GM19023 (cell line): Measurements from ENCODE around the gene PSMB9.
"Not testable (repeated sequence)": the region's sequence is repeated elsewhere in the genome, so short reads cannot be mapped to it uniquely, and the experiment has no call there.

Experiments used
- ATAC-seq: cut with Tn5 transposase; IDR thresholded peaks from one replicate; pipeline ENCODE4 v1.9.1; 2021; ENCODE audit warnings: mild to moderate bottlenecking, moderate library complexity; ENCODE audit not compliant: unreplicated experiment

The PSMB9 gene

DNA sequence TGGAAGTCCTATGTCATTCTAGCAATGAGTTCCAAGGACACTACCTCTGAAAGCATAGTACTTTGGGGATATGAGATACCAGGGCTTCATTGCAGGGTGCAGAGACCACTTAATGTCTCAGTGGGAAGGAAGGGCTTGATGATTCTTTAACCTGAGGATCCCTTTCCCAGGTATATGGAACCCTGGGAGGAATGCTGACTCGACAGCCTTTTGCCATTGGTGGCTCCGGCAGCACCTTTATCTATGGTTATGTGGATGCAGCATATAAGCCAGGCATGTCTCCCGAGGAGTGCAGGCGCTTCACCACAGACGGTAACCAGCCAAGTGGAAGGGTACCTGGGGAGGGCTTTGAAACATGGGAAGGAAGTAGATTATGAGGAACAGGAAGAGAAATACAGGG, 4.2 kb downstream of the PSMB9 start:
- ATAC-seq = no peak

DNA sequence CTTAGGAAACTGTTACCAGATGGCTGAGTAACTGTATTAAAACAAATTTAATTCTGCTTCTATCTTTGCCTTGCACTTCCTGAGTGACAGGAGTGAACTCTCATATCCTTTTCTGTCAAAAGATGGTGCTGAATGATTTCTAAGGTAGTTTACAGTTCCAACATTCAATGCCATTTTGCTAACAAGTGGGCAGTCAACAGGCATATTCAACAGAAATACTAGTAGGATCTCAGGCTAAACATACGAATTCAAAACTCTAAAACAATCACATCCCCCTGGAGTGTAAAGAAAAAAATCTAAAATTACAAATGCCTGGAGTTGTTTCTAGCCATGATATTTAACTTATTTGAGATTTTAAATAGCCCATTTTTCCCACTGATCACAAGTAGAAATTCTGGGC, 6.7 kb downstream of the PSMB9 start:
- no peak for ATAC-seq

DNA sequence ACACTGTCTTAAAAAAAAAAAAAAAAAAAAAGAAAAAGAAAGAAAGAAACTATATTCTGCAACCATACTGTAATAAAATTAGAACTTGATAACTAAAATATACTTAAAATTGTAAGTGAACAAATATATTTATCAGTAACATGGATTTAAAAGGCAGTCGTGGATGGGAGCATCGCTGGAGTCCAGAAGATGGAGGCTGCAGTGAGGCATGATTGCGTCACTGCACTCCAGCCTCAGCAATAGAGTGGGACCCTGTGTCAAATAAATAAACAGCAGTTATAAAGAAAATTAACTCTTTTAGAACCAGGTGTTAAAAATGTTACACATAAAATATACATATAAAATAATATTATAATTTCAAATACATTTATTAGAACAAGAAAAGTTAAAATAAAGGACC, 8.7 kb downstream of the PSMB9 start:
- no peak for ATAC-seq

DNA sequence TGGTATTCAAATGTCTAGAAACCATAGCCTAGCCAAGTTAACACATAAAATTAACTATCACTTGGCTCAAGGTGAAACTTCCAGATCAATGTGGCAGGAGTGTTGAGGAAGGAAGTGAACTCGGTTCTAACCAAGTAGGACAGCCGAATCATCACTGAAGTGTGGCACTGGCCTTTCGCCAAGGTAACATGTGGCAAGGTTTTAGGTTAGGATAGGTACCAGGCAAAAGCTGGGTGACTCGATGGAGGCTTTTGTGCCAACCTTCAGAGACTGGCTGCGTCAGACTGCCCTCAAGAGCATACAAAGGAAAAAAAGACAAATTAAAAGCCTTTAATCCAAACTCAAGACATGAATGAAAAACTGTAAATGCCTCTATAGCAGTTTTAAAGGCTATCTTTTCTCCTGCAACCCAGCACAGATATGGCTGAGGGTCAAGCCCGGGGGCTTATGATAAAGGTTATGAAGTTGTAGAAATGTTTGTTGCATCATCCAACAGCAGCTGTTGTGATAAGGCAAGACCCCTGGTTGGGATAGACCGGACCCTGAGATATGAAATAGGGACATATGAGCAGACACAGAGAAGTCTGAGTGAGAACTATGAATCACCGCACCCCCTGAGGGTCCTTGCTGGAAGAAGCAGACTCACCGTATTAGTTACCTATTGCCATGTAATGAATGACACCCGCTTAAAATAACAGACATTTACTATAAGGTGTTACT, 11.9 kb downstream of the PSMB9 start:
- ATAC-seq = no peak

DNA sequence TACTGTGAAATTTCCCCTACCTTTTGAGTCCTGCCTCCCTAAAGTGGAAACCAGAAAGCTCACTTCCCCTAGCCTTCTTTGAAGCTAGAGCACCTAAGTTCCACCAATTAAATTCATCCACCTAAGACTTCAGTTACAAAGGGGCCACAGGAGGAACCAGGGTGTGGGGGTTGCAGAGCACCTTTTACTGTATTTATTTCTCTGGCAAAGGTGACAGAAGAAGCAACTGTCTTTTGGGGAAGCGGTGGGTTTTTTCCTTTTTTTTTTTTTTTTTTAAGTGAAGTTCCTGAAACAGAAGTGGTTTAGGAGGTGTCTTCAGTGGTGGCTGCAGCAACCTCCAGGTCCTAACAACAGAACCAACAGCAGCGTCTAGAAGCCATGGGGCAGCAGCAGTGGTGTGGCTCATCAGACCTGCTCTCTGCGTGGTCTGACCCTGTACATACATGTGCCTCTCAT, 13.1 kb downstream of the PSMB9 start:
- ATAC-seq = no peak

DNA sequence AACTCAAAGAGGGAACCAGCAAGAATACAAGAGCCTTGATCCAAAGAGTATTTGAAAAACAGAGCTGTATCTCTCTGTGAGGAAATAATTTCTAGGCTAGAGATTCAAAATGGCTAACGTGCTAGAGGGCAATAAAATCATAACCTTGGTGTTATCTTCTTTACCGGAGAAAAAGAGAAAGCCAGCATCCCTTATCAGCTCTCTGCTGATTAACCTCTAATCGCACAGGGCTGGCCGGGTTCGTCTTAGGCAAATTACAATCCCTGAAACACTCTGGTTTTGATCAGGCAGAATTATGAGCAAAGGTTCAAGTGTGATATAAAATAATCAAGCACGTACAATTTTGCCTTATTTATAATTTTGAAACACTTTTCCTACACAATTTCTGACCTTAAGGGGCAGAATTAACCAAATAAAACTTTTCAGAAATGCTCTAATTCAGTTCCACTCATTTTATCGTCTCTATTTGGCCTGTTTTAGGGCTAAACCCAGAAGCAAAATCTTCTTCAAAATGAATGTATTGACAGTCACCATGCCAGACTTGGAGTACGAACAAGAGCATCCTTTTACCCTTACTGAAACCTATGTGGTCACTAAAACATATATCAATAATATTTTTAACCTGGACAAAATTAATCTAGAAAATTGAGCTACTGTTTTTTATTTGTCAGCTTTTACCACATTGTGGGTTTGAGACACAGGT, 13.7 kb downstream of the PSMB9 start:
- ATAC-seq = no peak

DNA sequence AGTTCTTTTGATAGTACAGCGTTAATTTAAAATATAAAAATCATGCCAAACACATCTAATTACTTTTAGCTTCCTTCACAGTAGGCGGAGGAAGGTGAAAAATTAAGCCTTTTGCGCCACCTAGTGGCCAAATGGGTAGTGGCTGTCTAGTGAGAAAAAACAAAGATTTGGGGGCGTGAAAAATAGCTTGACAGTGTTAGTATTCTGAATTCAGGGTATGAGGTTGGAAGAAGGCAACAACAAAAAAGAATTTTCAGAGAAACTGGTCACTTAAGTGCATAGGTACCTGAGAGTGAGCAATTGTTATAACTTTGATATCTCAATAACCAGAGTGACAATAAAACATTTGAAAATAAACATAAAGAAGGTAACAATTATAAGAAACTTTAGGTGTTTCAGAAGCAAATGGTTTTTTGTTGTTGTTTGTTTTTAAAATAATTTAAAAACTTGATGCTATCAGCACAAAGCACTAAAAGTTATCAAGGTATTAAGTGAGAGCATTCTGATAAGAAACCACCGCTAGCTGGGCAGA, 14.3 kb downstream of the PSMB9 start:
- no peak for ATAC-seq

DNA sequence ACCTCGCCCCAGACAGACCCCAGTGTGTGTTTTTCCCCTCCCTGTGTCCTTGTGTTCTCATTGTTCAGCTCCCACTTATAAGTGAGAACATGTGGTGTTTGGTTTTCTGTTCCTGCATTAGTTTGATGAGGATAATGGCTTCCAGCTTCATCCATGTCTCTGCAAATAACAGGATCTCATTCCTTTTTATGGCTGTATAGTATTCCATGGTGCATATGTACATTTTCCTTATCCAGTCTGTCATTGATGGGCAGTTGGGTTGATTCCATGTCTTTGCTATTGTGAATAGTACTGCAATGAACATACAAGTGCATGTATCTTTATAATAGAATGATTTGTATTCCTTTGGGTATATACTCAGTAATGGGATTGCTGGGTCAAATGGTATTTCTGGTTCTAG, 20.0 kb downstream of the PSMB9 start:
- ATAC-seq = not testable (repeated sequence)

DNA sequence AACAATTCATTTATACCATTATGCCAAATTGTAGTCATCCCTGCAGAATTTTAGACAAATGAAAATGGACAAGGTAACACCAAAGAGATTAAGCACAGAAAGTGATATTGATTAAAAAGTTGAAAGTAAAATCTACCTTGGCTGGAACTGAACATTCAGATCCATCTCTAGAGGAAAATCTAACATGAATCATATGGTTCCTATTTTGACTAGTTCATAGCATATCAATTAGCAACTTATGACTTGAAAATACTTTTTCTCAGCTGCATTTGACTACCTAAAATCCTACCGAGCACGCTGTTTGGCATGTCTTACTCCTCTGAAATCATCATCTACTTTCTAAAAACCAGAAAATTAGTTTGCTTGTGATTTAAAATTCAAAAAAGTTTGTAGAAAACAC, 22.6 kb downstream of the PSMB9 start:
- ATAC-seq = no peak

DNA sequence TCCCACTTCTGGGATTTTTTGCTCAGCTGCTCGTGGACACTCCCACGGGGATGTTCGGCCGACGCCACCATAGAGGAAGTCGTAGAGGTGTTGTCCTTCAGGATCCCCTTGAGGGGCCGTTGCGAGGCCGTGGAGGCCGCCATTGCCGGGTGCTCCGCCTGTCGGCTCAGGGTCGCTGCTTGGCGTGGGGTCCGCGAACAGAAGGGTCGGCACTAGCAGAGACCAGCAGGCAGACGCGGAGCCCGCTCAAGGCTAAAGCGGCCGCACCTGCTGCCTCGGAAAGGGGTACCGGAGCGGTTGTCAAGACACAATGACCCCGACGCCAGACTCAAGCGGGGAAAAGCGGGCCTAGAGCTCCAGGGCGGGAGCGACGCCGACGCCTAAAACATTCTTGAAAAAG, 25.7 kb downstream of the PSMB9 start:
- no peak for ATAC-seq

DNA sequence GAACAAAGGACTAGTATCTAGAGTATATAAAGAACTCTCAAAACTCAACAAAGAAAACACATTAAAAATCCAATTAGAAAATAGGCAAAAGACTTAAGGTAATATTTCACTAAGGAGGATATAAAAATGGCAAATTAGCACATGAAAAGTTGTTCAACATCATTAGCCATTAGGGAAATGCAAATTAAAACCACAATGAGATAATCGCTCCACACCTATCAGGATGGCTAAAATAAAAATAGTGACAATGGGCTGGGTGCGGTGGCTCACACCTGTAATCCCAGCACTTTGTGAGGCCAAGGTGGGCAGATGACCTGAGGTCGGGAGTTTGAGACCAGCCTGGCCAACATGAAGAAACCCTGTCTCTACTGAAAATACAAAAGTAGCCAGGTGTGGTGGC, 27.0 kb downstream of the PSMB9 start:
- ATAC-seq = not testable (repeated sequence)

DNA sequence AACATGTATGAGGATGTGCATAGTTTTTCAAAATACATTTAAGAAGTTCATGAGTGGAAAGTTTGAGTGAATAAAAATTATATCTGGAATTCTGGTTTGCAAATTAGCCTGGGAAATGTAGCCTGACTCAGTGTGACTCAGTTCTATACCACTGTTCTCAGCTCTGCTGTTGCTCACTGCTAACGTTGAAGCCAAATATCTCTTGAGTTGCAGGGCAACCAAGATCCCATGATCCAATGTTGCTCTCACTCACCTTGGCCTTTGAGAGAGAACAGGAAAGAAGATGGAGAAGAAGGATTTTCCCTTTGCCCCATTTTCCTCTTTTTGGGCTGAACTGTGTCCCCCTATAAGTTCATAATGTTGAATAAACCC, 28.9 kb downstream of the PSMB9 start:
- no peak for ATAC-seq

DNA sequence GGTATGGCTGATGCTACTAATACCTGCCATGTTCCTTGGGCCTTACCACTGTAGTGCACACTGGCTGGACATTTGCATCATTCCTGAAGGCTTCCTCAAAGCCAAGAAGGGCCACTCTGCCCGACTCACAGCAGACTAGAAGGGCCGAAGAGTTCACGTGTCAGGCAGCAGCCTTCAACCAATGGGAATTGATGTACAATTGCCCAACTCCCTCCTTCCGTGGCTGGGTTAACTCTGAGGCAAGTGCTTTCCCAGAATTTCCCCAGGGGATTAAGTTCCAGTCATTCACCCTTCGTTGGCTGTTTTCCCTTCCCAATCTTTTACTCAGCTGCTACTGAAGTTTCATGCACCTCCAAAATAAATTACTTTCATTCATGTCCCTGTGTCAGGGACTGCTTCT, 29.8 kb downstream of the PSMB9 start:
- ATAC-seq = no peak

DNA sequence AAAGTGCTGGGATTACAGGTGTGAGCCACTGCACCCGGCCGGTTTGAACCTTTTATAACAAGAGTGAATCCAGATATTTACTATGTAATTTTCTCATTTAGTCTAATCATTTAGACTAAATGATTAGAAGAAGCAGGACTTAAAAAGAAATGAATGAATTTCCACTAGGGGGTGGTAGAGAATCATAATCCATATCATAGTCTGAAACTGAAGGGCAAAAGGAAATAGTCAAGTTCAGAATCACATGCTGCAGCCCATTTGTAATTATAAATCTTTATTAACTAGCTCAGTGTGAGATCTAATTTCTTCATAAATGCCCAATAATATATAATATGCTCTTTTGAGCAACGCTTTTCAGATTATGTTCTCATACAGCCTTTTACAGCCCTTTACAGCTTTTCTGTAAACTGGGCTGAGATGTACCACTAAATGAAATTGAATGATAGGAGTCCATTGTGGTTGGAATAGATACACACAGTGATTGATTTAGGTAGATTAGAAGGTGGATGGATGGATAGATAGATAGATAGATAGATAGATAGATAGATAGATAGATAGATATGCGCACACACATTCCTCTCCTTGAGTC, 31.8 kb downstream of the PSMB9 start:
- ATAC-seq = no peak

DNA sequence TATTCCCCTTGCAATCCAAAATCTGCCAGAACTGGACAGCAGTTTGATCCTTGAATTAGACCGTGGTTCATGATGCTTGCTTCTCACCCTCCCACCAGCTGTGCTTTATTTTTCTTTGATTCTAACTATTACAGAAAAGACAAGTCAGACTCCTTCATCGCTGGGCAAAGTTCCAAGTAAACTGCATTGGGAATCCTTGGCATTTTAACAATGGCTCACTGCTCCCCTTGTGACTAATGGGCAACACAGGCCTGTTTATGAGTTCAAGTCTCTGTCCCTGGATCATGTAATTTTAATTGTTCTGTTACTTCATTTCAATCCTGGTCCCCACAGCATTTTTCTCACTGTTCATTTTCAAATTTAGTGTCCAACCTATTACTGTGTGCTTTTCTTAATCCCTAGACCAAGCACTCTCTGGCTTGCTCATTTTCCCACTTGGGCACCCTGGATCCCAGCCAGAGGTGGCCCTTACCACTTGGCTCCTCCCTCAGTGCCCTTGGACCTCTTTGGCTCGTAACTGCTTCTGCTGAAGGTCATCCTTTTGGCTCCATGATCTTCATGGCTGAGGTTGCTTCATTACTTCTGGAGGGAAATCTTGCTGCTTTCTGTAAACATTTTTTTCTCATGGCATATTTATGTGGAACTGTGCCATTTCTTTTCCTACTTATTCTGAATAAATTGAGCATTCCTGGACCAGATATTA, 32.8 kb downstream of the PSMB9 start:
- no peak for ATAC-seq

DNA sequence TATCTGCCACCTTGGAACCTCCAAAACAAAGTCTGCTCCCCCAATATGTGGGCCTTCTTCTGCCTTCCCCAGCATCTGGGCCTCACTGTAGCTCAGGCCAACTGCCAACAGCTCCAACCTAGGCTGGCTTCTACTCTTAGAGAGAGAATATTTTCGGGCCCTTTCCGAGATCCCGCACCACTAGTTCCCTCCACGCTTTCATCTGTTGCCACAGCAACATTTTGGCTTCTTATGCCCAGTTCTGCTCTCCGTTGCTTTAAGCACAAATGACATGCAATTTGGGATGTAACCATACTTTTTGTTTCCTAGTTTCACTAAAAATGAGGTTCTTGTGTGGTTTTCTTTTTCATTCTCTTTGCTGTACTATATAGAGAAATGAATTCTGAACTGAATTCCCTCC, 33.6 kb downstream of the PSMB9 start:
- no peak for ATAC-seq

DNA sequence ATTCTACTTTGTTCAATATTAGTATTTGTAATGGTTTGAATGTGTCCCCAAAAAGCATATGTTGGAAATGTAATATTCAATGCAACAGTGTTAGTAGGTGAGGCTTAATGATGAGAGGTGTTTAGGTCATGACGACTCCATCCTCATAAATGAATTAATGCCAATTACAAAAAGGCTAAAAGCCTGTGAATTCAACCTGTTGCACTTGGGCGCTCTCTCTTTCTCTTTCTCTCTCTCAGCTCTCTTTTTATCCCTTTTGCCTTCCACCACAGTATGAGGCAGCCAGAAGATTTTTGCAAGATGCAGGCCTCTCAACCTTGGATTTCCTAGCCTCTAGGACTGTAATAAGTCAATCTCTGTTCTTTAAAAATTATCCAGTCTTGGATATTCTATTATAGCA, 34.6 kb downstream of the PSMB9 start:
- no peak for ATAC-seq

DNA sequence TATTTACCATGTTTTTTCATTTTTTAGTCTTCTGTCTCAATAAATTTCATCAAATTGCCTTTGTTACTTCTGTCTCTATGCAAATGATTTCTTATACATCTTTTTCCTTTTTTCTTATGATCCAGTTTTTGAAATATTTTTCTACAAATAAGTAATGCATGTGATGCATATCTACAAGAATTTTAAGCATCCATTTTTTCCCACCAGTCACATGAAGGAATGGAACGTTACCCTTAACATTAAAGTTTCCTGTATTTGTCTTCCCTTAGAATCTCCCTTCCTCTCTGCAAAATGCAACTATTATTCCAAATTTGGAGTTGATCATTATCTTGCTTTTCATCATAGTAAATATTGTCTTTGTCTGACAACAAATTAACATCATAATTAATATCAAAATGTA, 35.5 kb downstream of the PSMB9 start:
- ATAC-seq = no peak

DNA sequence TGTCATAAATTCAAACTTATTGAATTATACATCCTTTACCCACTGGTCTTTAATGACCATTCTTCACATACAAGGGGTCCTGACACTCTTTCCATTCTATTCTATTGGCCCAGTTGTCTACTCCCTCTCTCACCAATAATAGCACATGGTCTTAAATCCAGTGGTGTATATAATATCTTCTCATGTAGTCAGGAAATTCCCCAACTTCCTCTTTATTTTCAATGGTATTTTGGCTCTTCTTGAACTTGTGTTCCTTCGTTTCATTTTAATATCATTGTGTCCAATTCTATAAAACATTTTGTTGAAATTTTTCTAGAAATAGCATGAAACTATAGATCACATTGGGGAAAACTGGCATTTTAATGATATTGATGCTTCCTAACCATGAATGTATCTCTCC, 36.8 kb downstream of the PSMB9 start:
- no peak for ATAC-seq

DNA sequence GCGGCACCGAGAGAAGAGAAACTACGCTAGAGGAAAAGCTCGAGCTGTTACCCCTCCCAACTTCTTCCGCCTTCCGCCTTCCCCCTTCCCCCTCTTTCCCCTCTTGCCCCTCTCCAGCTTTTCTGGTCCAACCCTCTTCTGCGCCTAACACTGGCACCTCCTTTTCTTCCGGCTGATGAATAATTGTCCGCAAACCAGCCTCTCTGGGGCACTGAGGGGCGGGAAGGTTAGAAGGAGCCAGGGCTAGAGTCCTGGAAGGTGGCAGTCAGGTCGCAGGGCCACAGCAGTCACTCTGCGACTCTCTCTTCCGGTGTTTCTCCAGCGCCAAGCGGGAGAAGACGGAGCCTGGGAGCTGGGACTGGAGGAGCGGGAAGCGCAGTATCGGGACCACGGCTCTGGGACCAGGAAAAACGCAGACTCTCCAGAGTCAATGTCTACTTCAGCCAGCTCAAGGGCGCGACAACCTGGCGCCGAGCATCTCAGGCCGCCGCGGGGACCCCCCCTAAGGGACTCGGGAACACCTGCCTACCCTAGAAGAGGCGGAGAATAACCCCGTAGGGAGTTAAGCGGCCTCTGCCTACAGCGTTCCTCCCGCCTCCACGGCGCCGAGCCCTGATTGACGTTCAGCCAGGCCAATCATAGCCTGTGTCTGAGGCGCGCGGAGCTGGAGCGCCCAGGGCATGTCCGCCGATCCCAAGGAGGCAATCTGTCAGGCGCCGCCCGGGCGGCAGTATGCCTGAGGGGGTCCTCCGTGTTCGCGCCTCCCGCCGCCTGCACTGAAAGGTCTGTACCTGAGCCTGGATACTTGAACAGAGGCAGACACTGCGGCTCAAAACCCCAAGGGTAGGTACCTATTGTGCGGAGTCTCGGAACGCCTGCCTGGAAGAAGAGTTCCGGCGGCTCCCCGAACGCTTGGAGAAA, 40.4 kb downstream of the PSMB9 start:
- ATAC-seq = peak; percentile 97

DNA sequence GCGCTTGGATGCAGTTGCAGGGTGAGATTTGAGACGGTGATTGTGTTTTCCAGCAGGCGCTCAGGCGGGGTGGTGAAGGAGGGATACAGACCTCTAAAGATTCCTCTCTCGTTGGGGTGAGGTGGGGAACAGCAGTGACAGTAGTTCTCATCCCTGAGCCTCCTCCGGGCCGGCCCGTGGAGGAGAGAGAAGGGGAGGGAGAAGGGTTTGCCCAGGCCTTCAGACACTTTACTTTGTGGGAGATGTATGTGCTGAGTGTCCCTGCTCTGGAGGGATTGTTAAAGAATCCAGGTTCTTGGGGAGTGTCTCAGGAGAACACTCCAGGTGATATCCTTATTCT, 41.0 kb downstream of the PSMB9 start:
- no peak for ATAC-seq
